HepG2 (cell line): ENCODE data around the gene MREG.

Experiments
- ZNF274 ChIP-seq: sonication (generic); formaldehyde crosslinking; IDR thresholded peaks from 2 replicates; pipeline ENCODE4 v1.5.1; 2020; ENCODE audit warnings: mild to moderate bottlenecking, missing genetic modification reagents
- ZNF280D ChIP-seq: sonication (generic); formaldehyde crosslinking; IDR thresholded peaks from 2 replicates; pipeline ENCODE4 v1.5.1; 2020; ENCODE audit warnings: mild to moderate bottlenecking, missing genetic modification reagents
- ZNF776 ChIP-seq: sonication (generic); formaldehyde crosslinking; IDR thresholded peaks from 2 replicates; pipeline ENCODE4 v1.4.0; 2020; ENCODE audit warnings: mild to moderate bottlenecking, missing genetic modification reagents

- TF ChIP-seq ZNF280D (no peak), ZNF274 (CRISPR knock-in tag) (no peak), ZNF776 (CRISPR knock-in tag) (no peak)
Observed at GRCh38 chr2:215900203-215900611, 113.1 kb downstream of the MREG start.
